H1 (cell line): Measurements from ENCODE around the gene TFEC. TPM values are rescaled to one million over a fixed set of nuclear protein-coding genes. Genes with fewer than 3 reads are reported as not detected.

Experiments used
- ASH2L ChIP-seq: fragments of 200-600, 300-600 bp; sonication (generic); IDR thresholded peaks from one replicate; pipeline ENCODE4 v1.7.1; 2017; ENCODE audit warnings: low read length
- BACH1 ChIP-seq: IDR thresholded peaks from 2 replicates; pipeline ENCODE4 v1.6.1; 2012; ENCODE audit warnings: low read length, improper control_type of control experiment
- CBX8 ChIP-seq: fragments of 300-800, 300-1000 bp; sonication (generic); IDR thresholded peaks from 2 replicates; pipeline ENCODE4 v1.7.1; 2016; ENCODE audit warnings: low read depth, low read length, borderline replicate concordance
- CHD7 ChIP-seq: fragments of 300-600 bp; sonication (generic); IDR thresholded peaks from 2 replicates; pipeline ENCODE4 v1.7.1; 2012; ENCODE audit warnings: low read length, moderate library complexity, mild to moderate bottlenecking, inconsistent platforms; ENCODE audit not compliant: insufficient replicate concordance
- EGR1 ChIP-seq: IDR thresholded peaks from 2 replicates; pipeline ENCODE4 v1.6.1; 2011; ENCODE audit warnings: low read depth, low read length, borderline replicate concordance
- GABPA ChIP-seq: IDR thresholded peaks from 2 replicates; pipeline ENCODE4 v1.6.1; 2011; ENCODE audit warnings: mild to moderate bottlenecking, low read length, moderate library complexity, borderline replicate concordance; ENCODE audit not compliant: insufficient read depth
- NRF1 ChIP-seq: IDR thresholded peaks from 2 replicates; pipeline ENCODE4 v1.6.1; 2011; ENCODE audit warnings: mild to moderate bottlenecking, low read depth, low read length, improper control_type of control experiment
- PHF8 ChIP-seq: fragments of 200-600 bp; sonication (generic); conservative IDR thresholded peaks from 2 replicates; pipeline ENCODE4 v1.7.1; 2012; ENCODE audit warnings: low read depth, mild to moderate bottlenecking, inconsistent platforms, low read length, moderate library complexity
- POU5F1 ChIP-seq: IDR thresholded peaks from 2 replicates; pipeline ENCODE4 v1.6.1; 2011; ENCODE audit warnings: low read depth, mild to moderate bottlenecking, low read length, moderate library complexity
- SIX5 ChIP-seq: IDR thresholded peaks from 2 replicates; pipeline ENCODE4 v1.6.1; 2011; ENCODE audit warnings: mild to moderate bottlenecking, low read depth, low read length
- SP4 ChIP-seq: IDR thresholded peaks from 2 replicates; pipeline ENCODE4 v1.6.1; 2012; ENCODE audit warnings: low read length, inconsistent platforms
- polyA plus RNA-seq, 7 experiments: library from polyadenylated mRNA; depleted of rRNA in 3 of 7; stranded (reverse) in 5 of 7; unstranded in 2 of 7; fragments of >200 nt in 5 of 7; fragments of 200-250 nt in 2 of 7; gene quantifications; 1 replicate in 5 of 7; 2 replicates in 1 of 7; 4 replicates in 1 of 7; pipeline versions ENCODE4 v1.2.1 to v1.2.3, GENCODE V29; 2011 to 2013; ENCODE audit warnings: missing spikeins in 2 of 7, mixed read lengths in 2 of 7
- total RNA-seq: library from RNA; stranded (reverse); fragmentation: NEBNext Ultra II Directional; extraction: Animal tissue kit (Norgen Biotek cat#: 25700); gene quantifications from 2 replicates; pipeline ENCODE4 v1.2.1, GENCODE V29; 2021
- TF ChIP-seq, protein P1 (sequence below): IDR thresholded peaks from 2 replicates; pipeline ENCODE4 v1.6.1; 2011; ENCODE audit warnings: low read length, improper control_type of control experiment

The TFEC gene
- total and polyA plus RNA-seq, 2 of the 8 experiments (the other 6 are each of a cell fraction or from before 2014, with no cell fraction given) = not detected

GRCh38 chr7:116034411-116034810 is 3.8 kb upstream of the TFEC start (continued):
- TF ChIP-seq CHD7 = no peak
- TF ChIP-seq SIX5 = no peak
- no peak for TF ChIP-seq PHF8
- TF ChIP-seq POU5F1 = no peak
- TF ChIP-seq, protein P1, sequence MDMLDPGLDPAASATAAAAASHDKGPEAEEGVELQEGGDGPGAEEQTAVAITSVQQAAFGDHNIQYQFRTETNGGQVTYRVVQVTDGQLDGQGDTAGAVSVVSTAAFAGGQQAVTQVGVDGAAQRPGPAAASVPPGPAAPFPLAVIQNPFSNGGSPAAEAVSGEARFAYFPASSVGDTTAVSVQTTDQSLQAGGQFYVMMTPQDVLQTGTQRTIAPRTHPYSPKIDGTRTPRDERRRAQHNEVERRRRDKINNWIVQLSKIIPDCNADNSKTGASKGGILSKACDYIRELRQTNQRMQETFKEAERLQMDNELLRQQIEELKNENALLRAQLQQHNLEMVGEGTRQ = no peak
- no peak for TF ChIP-seq CBX8
- no peak for TF ChIP-seq ASH2L
- TF ChIP-seq SP4 = no peak
- TF ChIP-seq BACH1 = no peak
- TF ChIP-seq NRF1 = no peak
- no peak for TF ChIP-seq EGR1
- TF ChIP-seq GABPA = no peak
